HepG2 (cell line): ENCODE results near the gene ALOX12. TPM values are rescaled to one million over a fixed set of nuclear protein-coding genes. Genes with fewer than 3 reads are reported as not detected.
A peak's percentile ranks its signal among the peaks of the same experiment; 100 is the strongest.

Source experiments
- HOXA3 ChIP-seq: sonication (generic); formaldehyde crosslinking; IDR thresholded peaks from 2 replicates; pipeline ENCODE4 v1.5.0; 2020; ENCODE audit warnings: missing genetic modification reagents
- KAT8 ChIP-seq: IDR thresholded peaks from 2 replicates; pipeline ENCODE4 v1.6.1; 2016; ENCODE audit warnings: missing genetic modification reagents, missing compliant biosample characterization
- KDM4B ChIP-seq: sonication (generic); formaldehyde crosslinking; IDR thresholded peaks from 2 replicates; pipeline ENCODE4 v1.4.0; 2020; ENCODE audit warnings: missing genetic modification reagents
- MED8 ChIP-seq: sonication (generic); formaldehyde crosslinking; IDR thresholded peaks from 2 replicates; pipeline ENCODE4 v1.8.1; 2023; ENCODE audit warnings: mild to moderate bottlenecking, missing genetic modification reagents; ENCODE audit not compliant: insufficient replicate concordance
- MEIS1 ChIP-seq: sonication (generic); formaldehyde crosslinking; IDR thresholded peaks from 2 replicates; pipeline ENCODE4 v1.9.0; 2021; ENCODE audit warnings: mild to moderate bottlenecking, missing genetic modification reagents, moderate library complexity, borderline replicate concordance
- PPARG ChIP-seq: conservative IDR thresholded peaks from 2 replicates; pipeline ENCODE4 v1.6.1; 2016; ENCODE audit warnings: missing biosample characterization, missing genetic modification reagents
- TGIF2 ChIP-seq: IDR thresholded peaks from 2 replicates; pipeline ENCODE4 v1.6.1; 2016; ENCODE audit warnings: control low read depth, missing compliant biosample characterization
- ZBTB7A ChIP-seq: sonication (generic); formaldehyde crosslinking; IDR thresholded peaks from 2 replicates; pipeline ENCODE4 v1.8.0; 2022; ENCODE audit warnings: mild to moderate bottlenecking, missing genetic modification reagents
- ZFP37 ChIP-seq: sonication (generic); formaldehyde crosslinking; IDR thresholded peaks from 2 replicates; pipeline ENCODE4 v1.4.0; 2020; ENCODE audit warnings: missing genetic modification reagents, borderline replicate concordance
- ZFP41 ChIP-seq: sonication (generic); formaldehyde crosslinking; IDR thresholded peaks from 2 replicates; pipeline ENCODE4 v1.4.0; 2020; ENCODE audit warnings: mild to moderate bottlenecking, missing genetic modification reagents, borderline replicate concordance
- ZNF205 ChIP-seq: IDR thresholded peaks from 2 replicates; pipeline ENCODE4 v1.6.1; 2018; ENCODE audit warnings: missing biosample characterization, missing genetic modification reagents
- ZNF367 ChIP-seq: sonication (generic); formaldehyde crosslinking; IDR thresholded peaks from 2 replicates; pipeline ENCODE4 v1.4.0; 2020; ENCODE audit warnings: missing genetic modification reagents, borderline replicate concordance
- ZNF747 ChIP-seq: sonication (generic); formaldehyde crosslinking; IDR thresholded peaks from 2 replicates; pipeline ENCODE4 v1.8.1; 2023; ENCODE audit warnings: missing genetic modification reagents, mild to moderate bottlenecking, borderline replicate concordance
- ZNF780A ChIP-seq: sonication (generic); formaldehyde crosslinking; IDR thresholded peaks from 2 replicates; pipeline ENCODE4 v1.8.0; 2022; ENCODE audit warnings: mild to moderate bottlenecking, missing genetic modification reagents, moderate library complexity
- ZSCAN29 ChIP-seq: sonication (generic); formaldehyde crosslinking; conservative IDR thresholded peaks from 2 replicates; pipeline ENCODE4 v1.4.0; 2020; ENCODE audit warnings: mild to moderate bottlenecking, missing genetic modification reagents
- polyA plus RNA-seq, 8 experiments: library from polyadenylated mRNA; depleted of rRNA in 3 of 8; stranded (reverse) in 7 of 8; unstranded in 1 of 8; fragments of >200 nt; fragmentation: Illumina TruSeq in 4 of 8; extraction: Trizol in 4 of 8; gene quantifications; 2 replicates each; pipeline versions ENCODE4 v1.2.1 to v1.2.3, GENCODE V29; 2011 to 2016; ENCODE audit warnings: low read depth in 4 of 8, missing spikeins in 1 of 8, mixed read lengths in 1 of 8; ENCODE audit not compliant: insufficient read depth in 1 of 8
- total RNA-seq, 5 experiments: library from RNA; depleted of rRNA; stranded (reverse); fragments of >200 nt; fragmentation: Illumina TruSeq; extraction: Trizol; gene quantifications; 2 replicates each; pipeline ENCODE4 v1.2.3, GENCODE V29; 2016; ENCODE audit warnings: low read depth in 1 of 5
- TF ChIP-seq, protein P1 (sequence below): sonication (generic); formaldehyde crosslinking; IDR thresholded peaks from 2 replicates; pipeline ENCODE4 v1.4.0; 2020; ENCODE audit warnings: missing genetic modification reagents
- TF ChIP-seq, protein P2 (sequence below): sonication (generic); formaldehyde crosslinking; IDR thresholded peaks from 2 replicates; pipeline ENCODE4 v1.8.1; 2023; ENCODE audit warnings: missing genetic modification reagents, mild to moderate bottlenecking, borderline replicate concordance
- TF ChIP-seq, protein P3 (sequence below): sonication (generic); formaldehyde crosslinking; IDR thresholded peaks from 2 replicates; pipeline ENCODE4 v1.4.0; 2020; ENCODE audit warnings: missing genetic modification reagents
- TF ChIP-seq, protein P4 (sequence below): sonication (generic); formaldehyde crosslinking; IDR thresholded peaks from 2 replicates; pipeline ENCODE4 v1.8.1; 2023; ENCODE audit warnings: mild to moderate bottlenecking, inconsistent platforms, moderate library complexity, missing genetic modification reagents, borderline replicate concordance
- TF ChIP-seq, protein P5 (sequence below): IDR thresholded peaks from 2 replicates; pipeline ENCODE4 v1.6.1; 2018; ENCODE audit warnings: missing genetic modification reagents, mild to moderate bottlenecking, missing compliant biosample characterization
- TF ChIP-seq, protein P6 (sequence below): IDR thresholded peaks from 2 replicates; pipeline ENCODE4 v1.6.1; 2016; ENCODE audit warnings: low read depth, control low read depth

ALOX12 gene
- total and polyA plus RNA-seq, 2 of the 13 experiments (the other 11 are each of a cell fraction or from before 2014, with no cell fraction given), result not detected

DNA sequence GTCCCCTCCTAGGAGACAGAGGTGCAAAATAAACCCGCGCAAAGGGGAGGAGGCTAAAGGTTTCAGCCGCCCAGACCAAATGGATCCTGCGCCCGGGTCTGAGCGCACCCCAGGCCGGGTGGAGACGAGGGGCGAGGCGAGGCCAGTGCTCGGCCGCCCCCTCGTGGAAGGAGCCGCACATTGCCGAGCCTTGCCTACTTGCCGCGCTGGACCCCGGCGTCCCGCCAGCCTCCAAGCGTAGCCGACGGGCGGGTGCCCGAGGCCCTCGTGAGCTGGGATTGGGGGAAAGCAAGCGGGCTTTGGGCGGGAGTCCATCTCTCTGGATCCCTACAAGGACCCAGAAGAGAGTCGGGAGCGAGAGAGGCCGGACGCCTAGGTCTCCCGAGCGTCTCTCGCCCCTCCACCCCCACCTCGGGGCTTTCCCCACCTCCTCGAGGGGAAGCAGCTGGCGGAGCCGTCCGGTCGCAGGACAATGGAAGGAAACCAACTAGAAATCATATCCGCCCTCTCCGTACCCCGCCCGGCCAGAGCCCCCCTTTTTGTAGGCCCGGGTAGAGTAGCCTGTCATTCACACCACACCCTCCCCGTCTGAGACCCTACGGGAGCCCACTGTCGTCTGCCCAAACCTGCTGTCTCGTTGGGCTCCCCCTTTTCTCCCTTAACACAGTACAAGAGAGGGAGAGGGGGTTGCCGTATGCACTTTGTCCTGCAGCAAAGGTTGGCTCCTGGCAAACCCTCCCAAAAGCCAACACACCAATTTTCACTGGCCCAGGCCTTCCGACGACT, 26.3 kb downstream of the ALOX12 start (continued):
- peak; percentile 26; the same call in 1 of the 2 replicates for TF ChIP-seq MEIS1 (CRISPR knock-in tag)
- TF ChIP-seq, protein P1, sequence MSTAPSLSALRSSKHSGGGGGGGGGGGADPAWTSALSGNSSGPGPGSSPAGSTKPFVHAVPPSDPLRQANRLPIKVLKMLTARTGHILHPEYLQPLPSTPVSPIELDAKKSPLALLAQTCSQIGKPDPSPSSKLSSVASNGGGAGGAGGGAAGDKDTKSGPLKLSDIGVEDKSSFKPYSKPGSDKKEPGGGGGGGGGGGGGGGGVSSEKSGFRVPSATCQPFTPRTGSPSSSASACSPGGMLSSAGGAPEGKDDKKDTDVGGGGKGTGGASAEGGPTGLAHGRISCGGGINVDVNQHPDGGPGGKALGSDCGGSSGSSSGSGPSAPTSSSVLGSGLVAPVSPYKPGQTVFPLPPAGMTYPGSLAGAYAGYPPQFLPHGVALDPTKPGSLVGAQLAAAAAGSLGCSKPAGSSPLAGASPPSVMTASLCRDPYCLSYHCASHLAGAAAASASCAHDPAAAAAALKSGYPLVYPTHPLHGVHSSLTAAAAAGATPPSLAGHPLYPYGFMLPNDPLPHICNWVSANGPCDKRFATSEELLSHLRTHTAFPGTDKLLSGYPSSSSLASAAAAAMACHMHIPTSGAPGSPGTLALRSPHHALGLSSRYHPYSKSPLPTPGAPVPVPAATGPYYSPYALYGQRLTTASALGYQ, result no peak
- peak; percentile 62; the same call in 1 of the 2 replicates for TF ChIP-seq KAT8
- TF ChIP-seq TGIF2, result no peak
- TF ChIP-seq ZFP37 (CRISPR knock-in tag), result no peak
- TF ChIP-seq KDM4B (CRISPR knock-in tag), result peak; percentile 56; the same call in 1 of the 2 replicates
- 0 out of 2 replicates have a peak, but pooled peaks have one; percentile 26 for TF ChIP-seq ZBTB7A (CRISPR knock-in tag)
- TF ChIP-seq PPARG, result 0 out of 2 replicates have a peak, but pooled peaks have one; percentile 20
- TF ChIP-seq ZNF780A (CRISPR knock-in tag), result no peak
- TF ChIP-seq HOXA3, result no peak
- TF ChIP-seq, protein P2, sequence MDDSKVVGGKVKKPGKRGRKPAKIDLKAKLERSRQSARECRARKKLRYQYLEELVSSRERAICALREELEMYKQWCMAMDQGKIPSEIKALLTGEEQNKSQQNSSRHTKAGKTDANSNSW (CRISPR knock-in tag), result peak; percentile 44; the same call in 1 of the 2 replicates
- TF ChIP-seq, protein P3, sequence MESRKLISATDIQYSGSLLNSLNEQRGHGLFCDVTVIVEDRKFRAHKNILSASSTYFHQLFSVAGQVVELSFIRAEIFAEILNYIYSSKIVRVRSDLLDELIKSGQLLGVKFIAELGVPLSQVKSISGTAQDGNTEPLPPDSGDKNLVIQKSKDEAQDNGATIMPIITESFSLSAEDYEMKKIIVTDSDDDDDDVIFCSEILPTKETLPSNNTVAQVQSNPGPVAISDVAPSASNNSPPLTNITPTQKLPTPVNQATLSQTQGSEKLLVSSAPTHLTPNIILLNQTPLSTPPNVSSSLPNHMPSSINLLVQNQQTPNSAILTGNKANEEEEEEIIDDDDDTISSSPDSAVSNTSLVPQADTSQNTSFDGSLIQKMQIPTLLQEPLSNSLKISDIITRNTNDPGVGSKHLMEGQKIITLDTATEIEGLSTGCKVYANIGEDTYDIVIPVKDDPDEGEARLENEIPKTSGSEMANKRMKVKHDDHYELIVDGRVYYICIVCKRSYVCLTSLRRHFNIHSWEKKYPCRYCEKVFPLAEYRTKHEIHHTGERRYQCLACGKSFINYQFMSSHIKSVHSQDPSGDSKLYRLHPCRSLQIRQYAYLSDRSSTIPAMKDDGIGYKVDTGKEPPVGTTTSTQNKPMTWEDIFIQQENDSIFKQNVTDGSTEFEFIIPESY (CRISPR knock-in tag), result peak; percentile 41; the same call in 1 of the 2 replicates
- TF ChIP-seq ZSCAN29 (CRISPR knock-in tag), result no peak
- TF ChIP-seq, protein P4, sequence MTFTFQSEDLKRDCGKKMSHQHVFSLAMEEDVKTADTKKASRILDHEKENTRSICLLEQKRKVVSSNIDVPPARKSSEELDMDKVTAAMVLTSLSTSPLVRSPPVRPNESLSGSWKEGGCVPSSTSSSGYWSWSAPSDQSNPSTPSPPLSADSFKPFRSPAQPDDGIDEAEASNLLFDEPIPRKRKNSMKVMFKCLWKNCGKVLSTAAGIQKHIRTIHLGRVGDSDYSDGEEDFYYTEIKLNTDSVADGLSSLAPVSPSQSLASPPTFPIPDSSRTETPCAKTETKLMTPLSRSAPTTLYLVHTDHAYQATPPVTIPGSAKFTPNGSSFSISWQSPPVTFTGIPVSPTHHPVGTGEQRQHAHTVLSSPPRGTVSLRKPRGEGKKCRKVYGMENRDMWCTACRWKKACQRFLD (CRISPR knock-in tag), result no peak
- TF ChIP-seq, protein P5, sequence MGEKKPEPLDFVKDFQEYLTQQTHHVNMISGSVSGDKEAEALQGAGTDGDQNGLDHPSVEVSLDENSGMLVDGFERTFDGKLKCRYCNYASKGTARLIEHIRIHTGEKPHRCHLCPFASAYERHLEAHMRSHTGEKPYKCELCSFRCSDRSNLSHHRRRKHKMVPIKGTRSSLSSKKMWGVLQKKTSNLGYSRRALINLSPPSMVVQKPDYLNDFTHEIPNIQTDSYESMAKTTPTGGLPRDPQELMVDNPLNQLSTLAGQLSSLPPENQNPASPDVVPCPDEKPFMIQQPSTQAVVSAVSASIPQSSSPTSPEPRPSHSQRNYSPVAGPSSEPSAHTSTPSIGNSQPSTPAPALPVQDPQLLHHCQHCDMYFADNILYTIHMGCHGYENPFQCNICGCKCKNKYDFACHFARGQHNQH (CRISPR knock-in tag), result 0 out of 2 replicates have a peak, but pooled peaks have one; percentile 15
- no peak for TF ChIP-seq ZNF367
- TF ChIP-seq ZNF747 (CRISPR knock-in tag), result no peak
- TF ChIP-seq ZFP41 (CRISPR knock-in tag), result no peak
- TF ChIP-seq ZNF205, result peak; percentile 51; the same call in 1 of the 2 replicates
- TF ChIP-seq MED8, result no peak
- TF ChIP-seq, protein P6, sequence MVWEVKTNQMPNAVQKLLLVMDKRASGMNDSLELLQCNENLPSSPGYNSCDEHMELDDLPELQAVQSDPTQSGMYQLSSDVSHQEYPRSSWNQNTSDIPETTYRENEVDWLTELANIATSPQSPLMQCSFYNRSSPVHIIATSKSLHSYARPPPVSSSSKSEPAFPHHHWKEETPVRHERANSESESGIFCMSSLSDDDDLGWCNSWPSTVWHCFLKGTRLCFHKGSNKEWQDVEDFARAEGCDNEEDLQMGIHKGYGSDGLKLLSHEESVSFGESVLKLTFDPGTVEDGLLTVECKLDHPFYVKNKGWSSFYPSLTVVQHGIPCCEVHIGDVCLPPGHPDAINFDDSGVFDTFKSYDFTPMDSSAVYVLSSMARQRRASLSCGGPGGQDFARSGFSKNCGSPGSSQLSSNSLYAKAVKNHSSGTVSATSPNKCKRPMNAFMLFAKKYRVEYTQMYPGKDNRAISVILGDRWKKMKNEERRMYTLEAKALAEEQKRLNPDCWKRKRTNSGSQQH, result no peak
